ENCODE data around the gene TMEM243. TPM values are rescaled to one million over a fixed set of nuclear protein-coding genes. Genes with fewer than 3 reads are reported as not detected.

TMEM243 gene
- total and polyA plus RNA-seq, 2 experiments from 2014 or later, result 44.5 to 82.5 TPM

DNA sequence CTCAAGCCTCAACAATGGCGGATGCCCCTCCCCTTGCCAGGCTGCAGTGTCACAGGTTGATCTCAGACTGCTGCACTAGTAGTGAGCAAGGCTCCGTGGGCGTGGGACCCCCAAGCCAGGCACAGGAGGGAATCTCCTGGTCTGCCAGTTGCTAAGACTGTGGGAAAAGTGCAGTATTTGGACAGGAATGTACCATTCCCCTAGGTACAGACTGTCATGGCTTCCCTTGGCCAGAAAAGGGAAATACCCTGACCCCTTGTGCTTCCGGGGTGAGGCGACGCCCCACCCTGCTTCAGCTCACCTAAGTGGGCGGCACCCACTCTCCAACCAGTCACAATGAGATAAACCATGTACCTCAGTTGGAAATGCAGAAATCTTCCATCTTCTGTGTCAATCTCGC is 44.0 kb upstream of the TMEM243 start:
- no peak for ATAC-seq
- Mint-ChIP-seq H3K27ac (no peak overlapping the region), H3K4me1 (no peaks in the 10 kb centered on the region), H3K27me3 (ENCODE audit: insufficient read depth, low read depth, poor library complexity) (no peaks in the 10 kb centered on the region), H3K36me3 (ENCODE audit: low read depth) (no peaks in the 10 kb centered on the region), H3K9me3 (0 out of 3 replicates have a peak, but pooled peaks cover 6% of the 10 kb centered on the region), H3K4me3 (no peak overlapping the region)
- Histone ChIP-seq H3K79me2 (replicated peaks; ENCODE audit: insufficient read depth) (no peaks in the 10 kb centered on the region), H3K36me3 (ENCODE audit: insufficient read depth) (no peaks in the 10 kb centered on the region), H3K4me2 (no peak overlapping the region), H3K4me3 (no peak overlapping the region), H3K27me3 (ENCODE audit: insufficient read depth) (no peaks in the 10 kb centered on the region), H3F3A (replicated peaks; ENCODE audit: low read depth) (no peaks in the 10 kb centered on the region), H4K20me1 (replicated peaks; ENCODE audit: insufficient read depth) (no peaks in the 10 kb centered on the region), H3K9me2 (ENCODE audit: insufficient read depth) (no peaks in the 10 kb centered on the region), H3K4me1 (ENCODE audit: insufficient read depth) (no peaks in the 10 kb centered on the region), H3K27ac (ENCODE audit: low read depth) (no peak overlapping the region), H2AFZ (0 out of 2 replicates have a peak overlapping the region, but pooled peaks have one; percentile 32)
- DNase-seq (ENCODE audit: low spot score), result no peak
- no peak for TF ChIP-seq POLR2AphosphoS5 (IDR thresholded peaks at IDR 0.05; ENCODE audit: low read depth)
- TF ChIP-seq STAT1 (IDR thresholded peaks at IDR 0.05; ENCODE audit: unreplicated experiment), result no peak
- no peak for TF ChIP-seq ETS1 (IDR thresholded peaks at IDR 0.05)
- no peak for TF ChIP-seq ZNF462 (CRISPR knock-in tag; IDR thresholded peaks at IDR 0.05)
- no peak for TF ChIP-seq ZNF114 (CRISPR knock-in tag; IDR thresholded peaks at IDR 0.05)
- no peak for TF ChIP-seq REST (IDR thresholded peaks at IDR 0.05; ENCODE audit: unreplicated experiment)
- no peak for TF ChIP-seq ZNF331 (CRISPR knock-in tag; IDR thresholded peaks at IDR 0.05; ENCODE audit: low read depth)
- no peak for TF ChIP-seq CREB1 (CRISPR knock-in tag; IDR thresholded peaks at IDR 0.05; ENCODE audit: low read depth)
- no peak for TF ChIP-seq NANOG (IDR thresholded peaks at IDR 0.05; ENCODE audit: borderline replicate concordance)
- TF ChIP-seq, protein P1, sequence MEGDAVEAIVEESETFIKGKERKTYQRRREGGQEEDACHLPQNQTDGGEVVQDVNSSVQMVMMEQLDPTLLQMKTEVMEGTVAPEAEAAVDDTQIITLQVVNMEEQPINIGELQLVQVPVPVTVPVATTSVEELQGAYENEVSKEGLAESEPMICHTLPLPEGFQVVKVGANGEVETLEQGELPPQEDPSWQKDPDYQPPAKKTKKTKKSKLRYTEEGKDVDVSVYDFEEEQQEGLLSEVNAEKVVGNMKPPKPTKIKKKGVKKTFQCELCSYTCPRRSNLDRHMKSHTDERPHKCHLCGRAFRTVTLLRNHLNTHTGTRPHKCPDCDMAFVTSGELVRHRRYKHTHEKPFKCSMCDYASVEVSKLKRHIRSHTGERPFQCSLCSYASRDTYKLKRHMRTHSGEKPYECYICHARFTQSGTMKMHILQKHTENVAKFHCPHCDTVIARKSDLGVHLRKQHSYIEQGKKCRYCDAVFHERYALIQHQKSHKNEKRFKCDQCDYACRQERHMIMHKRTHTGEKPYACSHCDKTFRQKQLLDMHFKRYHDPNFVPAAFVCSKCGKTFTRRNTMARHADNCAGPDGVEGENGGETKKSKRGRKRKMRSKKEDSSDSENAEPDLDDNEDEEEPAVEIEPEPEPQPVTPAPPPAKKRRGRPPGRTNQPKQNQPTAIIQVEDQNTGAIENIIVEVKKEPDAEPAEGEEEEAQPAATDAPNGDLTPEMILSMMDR (conservative IDR thresholded peaks at IDR 0.05; ENCODE audit: low read depth in 2 of 2), result no peak
- TF ChIP-seq EZH2 (IDR thresholded peaks at IDR 0.05; ENCODE audit: low read depth, unreplicated experiment), result no peak
- no peak for TF ChIP-seq JUNB (IDR thresholded peaks at IDR 0.05; ENCODE audit: unreplicated experiment)
- no peak for TF ChIP-seq EZH2phosphoT487 (IDR thresholded peaks at IDR 0.05; ENCODE audit: unreplicated experiment)

All from GM23338 (cell line).